Tibial nerve (tissue), 4 donors: ENCODE data around the gene LILRA1. TPM values are rescaled to one million over a fixed set of nuclear protein-coding genes. Genes with fewer than 3 reads are reported as not detected.

Experiments used
- DNase-seq, 2 donors: peaks; one replicate each; pipeline ENCODE4 v3.0.0-alpha.2; 2019; ENCODE audit warnings: low spot score in 2 of 2
- H3K27ac ChIP-seq, 4 donors: fragments of 200-600 bp; sonication (generic) in 3 of 4; one replicate each; pipeline ENCODE4 v1.5.1; 2017 to 2019; ENCODE audit warnings: mild to moderate bottlenecking in 1 of 4
- H3K27me3 ChIP-seq, 2 donors: fragments of 200-600 bp; sonication (generic) in 1 of 2; one replicate each; pipeline versions ENCODE4 v1.5.1 to v1.6.0; 2017 to 2019
- H3K36me3 ChIP-seq, 3 donors: fragments of 200-600 bp; sonication (generic); one replicate each; pipeline ENCODE4 v1.5.1; 2018 to 2019
- H3K4me1 ChIP-seq, 4 donors: fragments of 200-600 bp; sonication (generic) in 3 of 4; one replicate each; pipeline ENCODE4 v1.5.1; 2017 to 2019
- H3K4me3 ChIP-seq, 4 donors: fragments of 200-600 bp; sonication (generic) in 3 of 4; one replicate each; pipeline ENCODE4 v1.5.1; 2017 to 2019; ENCODE audit warnings: mild to moderate bottlenecking in 1 of 4, moderate library complexity in 1 of 4
- H3K9me3 ChIP-seq, 4 donors: fragments of 200-600 bp; sonication (generic) in 3 of 4; one replicate each; pipeline ENCODE4 v1.5.1; 2017 to 2019
- CTCF ChIP-seq, 5 experiments: fragments of 200-600 bp in 3 of 5; fragments of 450-650 bp in 2 of 5; sonication (generic) in 3 of 5; IDR thresholded peaks; one replicate each; pipeline ENCODE4 v1.5.1; 2016 to 2019; ENCODE audit warnings: antibody characterized with exemption in 5 of 5, mild to moderate bottlenecking in 3 of 5, moderate library complexity in 2 of 5
- EP300 ChIP-seq, 2 donors: sonication (generic); formaldehyde crosslinking; IDR thresholded peaks; one replicate each; pipeline ENCODE4 v1.6.1; 2017; ENCODE audit warnings: antibody characterized with exemption in 2 of 2, mild to moderate bottlenecking in 1 of 2
- POLR2A ChIP-seq, 2 donors: fragments of 450-650 bp; IDR thresholded peaks; one replicate each; pipeline ENCODE4 v1.6.1; 2017; ENCODE audit warnings: antibody characterized with exemption in 2 of 2, mild to moderate bottlenecking in 2 of 2, moderate library complexity in 2 of 2
- WGBS, 2 donors: methylation state at CpG; one replicate each; pipeline ENCODE4 v1.1.5; 2018; 5-methylcytosine and 5-hydroxymethylcytosine counted together
- small RNA-seq: library from RNA; depleted of rRNA; stranded (forward); fragments of <200 nt; gene quantifications from one replicate; pipeline ENCODE3, GENCODE V24; 2016
- total RNA-seq, 4 donors: library from RNA; depleted of rRNA; stranded (reverse); fragments of >200 nt; gene quantifications; one replicate each; pipeline ENCODE4 v1.1.0, GENCODE V29; 2016

The LILRA1 gene
- total RNA-seq, 4 donors from 2014 or later = 0.39 to 3.5 (median 1.2) TPM

DNA sequence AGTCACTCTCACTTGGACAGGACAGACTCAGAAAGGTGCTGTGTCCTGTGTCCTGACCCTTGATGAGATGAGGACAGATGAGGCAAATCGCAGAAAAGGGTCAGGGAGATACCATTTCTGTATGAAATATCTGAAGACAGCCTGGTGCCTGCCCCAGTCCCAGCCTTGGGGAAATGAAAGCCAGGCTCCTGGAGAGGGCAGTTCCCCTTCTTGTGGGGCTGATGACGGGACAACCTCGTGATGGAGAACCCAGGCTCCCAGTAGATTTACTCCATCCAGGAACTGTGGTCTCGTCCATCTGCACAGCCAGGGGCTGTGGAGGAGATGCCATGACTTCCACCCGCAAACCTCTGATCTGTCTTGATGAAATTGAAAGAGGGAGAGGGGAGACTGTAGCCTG is 50.6 kb downstream of the LILRA1 start:
- H3K27ac ChIP-seq = no peak overlapping the region
- WGBS, 2 donors = 64 to 65% methylated on average over 5 of the region's 5 CpGs
- peak in 1 of 2 donors; percentile 24 for DNase-seq
- no peaks in the 10 kb centered on the region for H3K9me3 ChIP-seq
- no peaks in the 10 kb centered on the region for H3K36me3 ChIP-seq
- no peaks in the 10 kb centered on the region for H3K27me3 ChIP-seq
- TF ChIP-seq EP300 (IDR thresholded peaks at IDR 0.05) = peak in 1 of 2 donors; percentile 11
- TF ChIP-seq CTCF (IDR thresholded peaks at IDR 0.05) = no peak
- no peak overlapping the region for H3K4me3 ChIP-seq
- H3K4me1 ChIP-seq = no peaks in the 10 kb centered on the region

DNA sequence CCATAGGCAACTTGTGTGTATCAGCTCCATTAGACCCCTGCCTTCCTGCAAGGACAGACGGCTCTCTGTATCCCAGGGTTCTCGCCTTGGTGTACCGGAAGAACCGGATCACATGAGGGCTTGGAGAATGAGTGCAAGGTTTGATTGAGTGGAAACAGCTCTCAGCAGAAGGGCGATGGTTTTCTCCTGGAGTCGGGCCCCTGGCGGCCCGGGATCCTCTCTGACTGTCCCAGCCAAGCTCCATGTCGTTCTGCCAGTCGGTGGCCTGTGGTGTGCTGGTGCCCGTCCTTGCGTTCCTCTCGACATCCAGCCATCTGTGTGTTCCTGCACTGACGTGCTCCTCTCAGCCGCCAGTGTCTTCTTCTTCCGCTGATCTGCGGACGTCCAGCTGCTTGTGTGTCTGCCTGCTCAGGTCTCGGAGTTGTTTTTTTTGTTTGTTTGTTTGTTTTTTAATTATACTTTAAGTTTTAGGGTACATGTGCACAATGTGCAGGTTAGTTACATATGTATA is 53.0 kb downstream of the LILRA1 start:
- no peaks in the 10 kb centered on the region for H3K4me1 ChIP-seq
- no peaks in the 10 kb centered on the region for H3K9me3 ChIP-seq
- TF ChIP-seq EP300 (IDR thresholded peaks at IDR 0.05) = no peak
- TF ChIP-seq POLR2A (IDR thresholded peaks at IDR 0.05) = no peak
- no peak for TF ChIP-seq CTCF (IDR thresholded peaks at IDR 0.05)
- WGBS, 2 donors = 85 to 88% methylated on average over 19 of the region's 19 CpGs
- no peaks in the 10 kb centered on the region for H3K27me3 ChIP-seq
- H3K4me3 ChIP-seq = no peak overlapping the region
- H3K27ac ChIP-seq = no peak overlapping the region
- no peak for DNase-seq
- H3K36me3 ChIP-seq = no peaks in the 10 kb centered on the region

DNA sequence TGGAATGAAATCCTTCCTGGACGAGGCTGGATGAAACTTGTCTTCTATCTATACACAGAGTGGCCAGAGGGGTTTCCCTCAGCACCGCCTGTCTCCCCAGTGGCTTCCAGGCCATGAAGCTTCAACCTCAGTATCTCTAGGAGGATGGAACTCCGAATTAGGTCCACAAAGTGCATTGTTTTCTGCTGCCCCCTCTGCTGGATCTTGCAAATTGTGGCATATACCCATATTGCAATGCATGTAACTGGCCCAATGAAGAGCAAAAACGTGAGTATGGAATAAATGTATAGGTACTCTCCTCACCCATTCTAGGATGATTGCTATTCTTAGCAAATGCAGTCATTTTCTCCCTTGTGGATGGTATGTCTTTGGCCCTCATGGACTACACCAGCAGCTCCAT is 54.7 kb downstream of the LILRA1 start:
- DNase-seq = no peak
- no peaks in the 10 kb centered on the region for H3K9me3 ChIP-seq
- TF ChIP-seq POLR2A (IDR thresholded peaks at IDR 0.05) = no peak
- TF ChIP-seq EP300 (IDR thresholded peaks at IDR 0.05) = no peak
- TF ChIP-seq CTCF (IDR thresholded peaks at IDR 0.05) = no peak
- no peaks in the 10 kb centered on the region for H3K36me3 ChIP-seq
- H3K4me1 ChIP-seq = no peaks in the 10 kb centered on the region
- no peak overlapping the region for H3K4me3 ChIP-seq
- H3K27me3 ChIP-seq = no peaks in the 10 kb centered on the region
- WGBS, 2 donors = 50 to 59% methylated on average over 4 of the region's 4 CpGs
- no peak overlapping the region for H3K27ac ChIP-seq

DNA sequence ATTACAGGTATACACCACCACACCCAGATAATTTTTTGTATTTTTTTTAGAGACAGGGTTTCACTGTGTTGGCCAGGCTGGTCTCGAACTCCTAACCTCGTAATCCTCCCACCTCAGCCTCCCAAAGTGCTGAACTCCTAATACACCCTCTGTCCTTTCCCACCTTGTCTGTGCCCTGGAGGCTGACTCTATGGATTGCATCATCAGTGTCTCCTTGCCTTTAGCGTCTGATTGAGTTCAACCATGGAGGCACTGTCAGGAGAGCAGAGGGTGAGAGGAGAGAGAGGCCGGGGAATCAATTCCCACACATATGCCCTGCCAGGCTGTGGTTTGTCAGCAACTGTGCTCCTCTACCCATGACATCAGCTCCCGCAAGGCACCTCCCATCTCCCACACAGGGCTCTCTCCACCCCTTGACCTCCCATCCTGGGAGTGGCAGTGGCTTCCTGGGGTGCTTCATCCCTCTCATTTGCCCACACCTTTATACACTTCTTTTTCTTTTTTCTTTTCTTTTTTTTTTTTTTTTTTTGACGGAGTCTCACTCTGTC is 56.8 kb downstream of the LILRA1 start:
- Histone ChIP-seq H3K27me3 (no peaks in the 10 kb centered on the region), H3K27ac (no peak overlapping the region), H3K4me1 (no peaks in the 10 kb centered on the region), H3K9me3 (no peaks in the 10 kb centered on the region), H3K4me3 (no peak overlapping the region), H3K36me3 (no peaks in the 10 kb centered on the region)
- WGBS, 2 donors = 85 to 86% methylated on average over 6 of the region's 6 CpGs
- DNase-seq = no peak
- no peak for TF ChIP-seq CTCF (IDR thresholded peaks at IDR 0.05)
- no peak for TF ChIP-seq POLR2A (IDR thresholded peaks at IDR 0.05)
- no peak for TF ChIP-seq EP300 (IDR thresholded peaks at IDR 0.05)

Small RNAs within 50 kb of the gene (small RNA-seq; reads per million reads assigned to genes)
- gene AC245036.2 = not detected
- gene AC245036.3 = not detected
- not detected for gene MIR8061

Other genes starting within 250 kb of the LILRA1 start
- gene LAIR1, start 228.7 kb upstream of the LILRA1 start, total RNA-seq = 10 to 100 TPM; 15.5 to 59.1 (median 31.1) TPM
- 10 to 100 TPM; 21.0 to 50.0 (median 34.9) TPM for gene TTYH1, start 178.2 kb upstream of the LILRA1 start, total RNA-seq
- gene LENG8, start 144.4 kb upstream of the LILRA1 start, total RNA-seq = 100 to 1,000 TPM; 189 to 389 (median 285) TPM
- gene LENG9, start 129.9 kb upstream of the LILRA1 start, total RNA-seq = 10 to 100 TPM in 1 of 4 donors, 1 to 10 TPM in 3; 5.9 to 10.3 (median 9.4) TPM
- 10 to 100 TPM; 38.9 to 62.2 (median 50.2) TPM for gene CDC42EP5, start 120.3 kb upstream of the LILRA1 start, total RNA-seq
- gene LAIR2, start 90.8 kb upstream of the LILRA1 start, total RNA-seq = not detected
- gene LILRA2, start 19.8 kb upstream of the LILRA1 start, total RNA-seq = 1 to 10 TPM; 1.7 to 5.4 (median 4.3) TPM
- 10 to 100 TPM in 1 of 4 donors, 1 to 10 TPM in 2, under 1 TPM in 1; 0.59 to 15.3 (median 3.4) TPM for gene LILRB1, start 36.9 kb downstream of the LILRA1 start, total RNA-seq
- gene LILRB4, start 69.4 kb downstream of the LILRA1 start, total RNA-seq = 1 to 10 TPM; 1.1 to 5.1 (median 2.4) TPM
- gene KIR3DL3, start 130.8 kb downstream of the LILRA1 start, total RNA-seq = not detected
- gene KIR2DL3, start 144.9 kb downstream of the LILRA1 start, total RNA-seq = not detected
- not detected for gene KIR2DL1, start 176.2 kb downstream of the LILRA1 start, total RNA-seq
- not detected for gene KIR2DL4, start 210.0 kb downstream of the LILRA1 start, total RNA-seq
- gene KIR3DL1, start 222.8 kb downstream of the LILRA1 start, total RNA-seq = under 1 TPM in 1 of 4 donors, not detected in 3; 0.22 TPM
- not detected for gene KIR2DS4, start 239.0 kb downstream of the LILRA1 start, total RNA-seq